Measurements from ENCODE around the gene PRSS58. TPM values are rescaled to one million over a fixed set of nuclear protein-coding genes. Genes with fewer than 3 reads are reported as not detected.

PRSS58 gene
- total RNA-seq, 1 donor from 2014 or later: not detected

DNA sequence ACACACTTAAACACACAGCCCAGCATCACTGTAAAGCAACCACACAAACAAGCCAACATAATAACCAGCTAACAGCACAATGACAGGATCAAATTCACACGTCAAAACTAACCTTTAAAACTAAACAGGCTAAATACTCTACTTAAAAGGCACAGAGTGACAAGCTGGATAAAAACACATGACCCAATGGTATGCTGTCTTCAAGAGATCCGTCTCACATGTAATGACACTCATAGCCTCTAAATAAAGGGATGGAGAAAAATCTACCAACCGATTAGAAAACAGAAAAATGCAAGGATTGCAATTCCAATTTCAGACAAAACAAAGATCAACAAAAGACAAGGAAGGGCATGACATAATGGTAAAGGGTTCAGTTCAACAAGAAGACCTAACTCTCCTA lies 17.2 kb upstream of the PRSS58 start:
- no peaks in the 10 kb centered on the region for H3K27me3 ChIP-seq (ENCODE audit: low read depth)
- no peaks in the 10 kb centered on the region for H3K36me3 ChIP-seq
- H3K27ac ChIP-seq: no peak overlapping the region
- ATAC-seq (no peak), DNase-seq (no peak)
- intact Hi-C loops (cut with DNase I): no loop called here
- no peaks in the 10 kb centered on the region for H3K4me1 ChIP-seq
- H3K9me3 ChIP-seq: peaks cover 3% of the 10 kb centered on the region
- no peak overlapping the region for H3K4me3 ChIP-seq
- TF ChIP-seq, protein P1, sequence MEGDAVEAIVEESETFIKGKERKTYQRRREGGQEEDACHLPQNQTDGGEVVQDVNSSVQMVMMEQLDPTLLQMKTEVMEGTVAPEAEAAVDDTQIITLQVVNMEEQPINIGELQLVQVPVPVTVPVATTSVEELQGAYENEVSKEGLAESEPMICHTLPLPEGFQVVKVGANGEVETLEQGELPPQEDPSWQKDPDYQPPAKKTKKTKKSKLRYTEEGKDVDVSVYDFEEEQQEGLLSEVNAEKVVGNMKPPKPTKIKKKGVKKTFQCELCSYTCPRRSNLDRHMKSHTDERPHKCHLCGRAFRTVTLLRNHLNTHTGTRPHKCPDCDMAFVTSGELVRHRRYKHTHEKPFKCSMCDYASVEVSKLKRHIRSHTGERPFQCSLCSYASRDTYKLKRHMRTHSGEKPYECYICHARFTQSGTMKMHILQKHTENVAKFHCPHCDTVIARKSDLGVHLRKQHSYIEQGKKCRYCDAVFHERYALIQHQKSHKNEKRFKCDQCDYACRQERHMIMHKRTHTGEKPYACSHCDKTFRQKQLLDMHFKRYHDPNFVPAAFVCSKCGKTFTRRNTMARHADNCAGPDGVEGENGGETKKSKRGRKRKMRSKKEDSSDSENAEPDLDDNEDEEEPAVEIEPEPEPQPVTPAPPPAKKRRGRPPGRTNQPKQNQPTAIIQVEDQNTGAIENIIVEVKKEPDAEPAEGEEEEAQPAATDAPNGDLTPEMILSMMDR (IDR thresholded peaks at IDR 0.05): no peak

DNA sequence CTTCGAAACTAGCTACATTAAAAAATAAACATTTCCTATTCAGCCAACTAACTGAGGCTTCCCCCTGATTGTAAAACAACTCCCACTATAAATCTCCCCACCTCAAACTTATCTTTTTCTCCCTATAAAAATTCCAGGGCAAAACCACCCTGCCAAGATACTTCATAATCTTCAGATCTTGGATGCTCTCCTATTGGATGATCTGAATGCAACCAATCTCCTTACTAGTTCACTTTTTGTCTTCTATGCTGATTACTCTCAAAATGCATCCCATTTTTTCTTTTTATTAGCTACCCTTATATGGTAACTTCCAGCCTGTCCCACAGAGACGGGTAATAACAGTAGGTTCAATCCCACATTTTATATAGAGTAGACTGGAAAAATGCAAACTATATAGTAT lies 15.0 kb upstream of the PRSS58 start:
- Histone ChIP-seq H3K4me3 (no peak overlapping the region), H3K4me1 (no peaks in the 10 kb centered on the region), H3K9me3 (peaks cover 3% of the 10 kb centered on the region), H3K27ac (no peak overlapping the region), H3K27me3 (ENCODE audit: low read depth) (no peaks in the 10 kb centered on the region), H3K36me3 (no peaks in the 10 kb centered on the region)
- intact Hi-C loops (cut with DNase I): no loop called here
- ATAC-seq: no peak
- TF ChIP-seq, protein P1 (IDR thresholded peaks at IDR 0.05): no peak
- DNase-seq: no peak

DNA sequence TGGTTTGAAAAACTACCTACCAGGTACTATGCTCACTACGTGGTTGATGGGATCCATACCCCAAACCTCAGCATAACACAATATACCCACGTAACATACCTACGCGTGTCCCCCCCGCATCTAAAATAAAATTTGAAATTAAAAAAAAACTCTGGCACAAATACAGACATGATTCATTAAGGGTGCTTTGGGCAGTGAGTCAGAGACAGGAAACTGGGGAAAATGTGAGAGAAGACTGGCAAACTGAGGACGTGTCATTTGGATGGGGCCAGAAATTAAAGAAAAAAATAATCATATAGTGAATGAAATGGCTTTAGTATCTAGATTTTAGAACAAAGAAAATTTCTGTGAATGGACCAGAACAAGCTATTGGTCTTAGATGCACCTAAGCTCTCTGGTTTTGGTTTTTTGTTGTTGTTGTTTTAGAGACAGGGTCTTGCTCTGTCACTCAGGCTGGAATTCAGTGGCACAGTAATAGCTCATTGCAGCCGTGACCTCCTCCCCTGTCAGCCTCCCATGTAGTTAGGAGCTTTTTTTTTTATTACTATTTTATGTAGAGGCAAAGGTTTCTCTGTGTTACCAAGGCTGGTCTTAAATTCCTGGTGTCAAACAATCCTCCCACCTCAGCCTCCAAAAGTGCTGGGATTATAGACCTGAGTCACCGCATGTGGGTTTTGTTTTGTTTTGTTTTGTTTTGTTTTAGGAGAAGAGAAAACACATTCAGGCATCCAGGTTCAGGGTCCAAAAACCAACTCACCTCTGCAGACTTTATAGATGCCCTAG lies 5.9 kb upstream of the PRSS58 start:
- TF ChIP-seq, protein P1 (IDR thresholded peaks at IDR 0.05): no peak
- no peaks in the 10 kb centered on the region for H3K4me1 ChIP-seq
- ATAC-seq (no peak), DNase-seq (no peak)
- no peak overlapping the region for H3K4me3 ChIP-seq
- H3K9me3 ChIP-seq: no peaks in the 10 kb centered on the region
- intact Hi-C loops (cut with DNase I): no loop called here
- H3K36me3 ChIP-seq: no peaks in the 10 kb centered on the region
- no peak overlapping the region for H3K27ac ChIP-seq
- no peaks in the 10 kb centered on the region for H3K27me3 ChIP-seq (ENCODE audit: low read depth)

DNA sequence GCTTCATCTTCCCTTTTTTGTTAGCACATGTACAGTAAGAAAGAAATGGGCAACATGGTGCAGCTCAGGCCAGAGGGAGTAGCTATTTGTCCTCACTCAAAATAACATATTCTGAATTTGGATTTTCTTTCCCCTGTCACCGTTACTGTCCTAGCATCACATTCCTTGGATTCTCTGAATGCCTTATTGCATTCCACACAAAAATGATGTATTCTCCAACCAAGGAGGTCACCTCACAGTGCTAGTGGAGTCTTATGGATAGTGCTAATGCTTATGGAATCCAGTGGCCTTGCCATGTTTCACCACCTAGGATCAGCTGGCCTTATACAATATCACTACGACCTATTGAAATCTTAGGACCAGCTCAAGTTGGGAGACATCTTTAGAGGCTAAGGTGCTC lies 7.2 kb downstream of the PRSS58 start:
- no peaks in the 10 kb centered on the region for H3K9me3 ChIP-seq
- no peak overlapping the region for H3K4me3 ChIP-seq
- no peaks in the 10 kb centered on the region for H3K4me1 ChIP-seq
- no peaks in the 10 kb centered on the region for H3K27me3 ChIP-seq (ENCODE audit: low read depth)
- TF ChIP-seq, protein P1 (IDR thresholded peaks at IDR 0.05): no peak
- no peak for ATAC-seq
- no peak overlapping the region for H3K27ac ChIP-seq
- intact Hi-C loops (cut with DNase I): no loop called here
- no peak for DNase-seq
- no peaks in the 10 kb centered on the region for H3K36me3 ChIP-seq

DNA sequence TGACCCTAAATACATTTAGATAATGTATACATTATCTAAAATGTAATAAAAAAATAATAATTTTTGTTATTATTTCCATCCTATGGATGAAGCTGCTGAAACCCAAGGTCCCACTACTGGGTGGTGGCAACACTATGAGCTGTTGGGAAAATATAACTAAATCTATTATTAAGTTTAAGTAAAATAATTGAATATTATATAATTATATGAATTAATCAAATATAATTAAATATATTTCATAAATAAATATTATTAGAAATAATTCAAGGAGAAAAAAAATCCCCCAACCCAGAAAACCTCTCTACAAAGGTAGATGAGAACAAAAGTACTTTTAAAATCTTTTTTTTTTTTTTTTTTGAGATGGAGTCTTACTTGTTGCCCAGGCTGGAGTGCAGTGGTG lies 7.9 kb downstream of the PRSS58 start:
- DNase-seq (no peak), ATAC-seq (no peak)
- Histone ChIP-seq H3K4me3 (no peak overlapping the region), H3K27me3 (ENCODE audit: low read depth) (no peaks in the 10 kb centered on the region), H3K27ac (no peak overlapping the region), H3K9me3 (no peaks in the 10 kb centered on the region), H3K36me3 (no peaks in the 10 kb centered on the region), H3K4me1 (no peaks in the 10 kb centered on the region)
- intact Hi-C loops (cut with DNase I): no loop called here
- TF ChIP-seq, protein P1 (IDR thresholded peaks at IDR 0.05): no peak

Data from lower lobe of right lung (tissue), 2 donors.